ENCODE data around the gene MAP3K10.

DNA sequence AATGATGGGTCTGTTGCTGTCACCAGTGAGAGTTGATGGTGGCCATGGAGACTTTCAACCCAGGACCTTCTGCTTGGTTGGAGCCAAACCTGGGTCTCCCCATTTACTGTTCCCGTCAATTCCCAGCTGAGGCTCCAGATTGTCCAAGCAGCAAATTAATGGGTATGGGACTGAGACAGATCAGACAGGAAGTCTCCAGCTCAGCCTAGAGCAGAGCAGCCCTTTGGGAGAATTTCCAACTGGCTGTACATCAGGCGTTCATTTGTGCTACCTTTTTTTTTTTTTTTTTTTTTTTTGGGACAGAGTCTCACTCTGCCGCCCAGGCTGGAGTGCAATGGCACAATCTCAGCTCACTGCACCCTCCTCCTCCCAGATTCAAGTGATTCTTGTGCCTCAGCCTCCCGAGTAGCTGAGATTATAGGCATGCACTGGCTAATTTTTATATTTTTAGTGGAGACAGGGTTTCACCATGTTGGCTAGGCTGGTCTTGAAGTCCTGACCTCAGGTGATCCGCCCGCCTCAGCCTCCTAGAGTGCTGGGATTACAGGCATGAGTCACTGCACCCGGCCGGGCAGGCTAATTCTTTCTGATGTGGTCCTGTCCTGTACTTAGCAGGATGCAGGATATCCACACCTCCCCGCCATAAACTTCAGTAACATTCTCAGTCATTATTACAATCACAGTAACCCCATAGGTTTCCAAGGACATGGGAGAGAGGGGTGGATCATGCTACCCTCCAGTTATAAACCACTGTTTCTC lies 9.3 kb downstream of the MAP3K10 start:
- TF ChIP-seq, protein P1, sequence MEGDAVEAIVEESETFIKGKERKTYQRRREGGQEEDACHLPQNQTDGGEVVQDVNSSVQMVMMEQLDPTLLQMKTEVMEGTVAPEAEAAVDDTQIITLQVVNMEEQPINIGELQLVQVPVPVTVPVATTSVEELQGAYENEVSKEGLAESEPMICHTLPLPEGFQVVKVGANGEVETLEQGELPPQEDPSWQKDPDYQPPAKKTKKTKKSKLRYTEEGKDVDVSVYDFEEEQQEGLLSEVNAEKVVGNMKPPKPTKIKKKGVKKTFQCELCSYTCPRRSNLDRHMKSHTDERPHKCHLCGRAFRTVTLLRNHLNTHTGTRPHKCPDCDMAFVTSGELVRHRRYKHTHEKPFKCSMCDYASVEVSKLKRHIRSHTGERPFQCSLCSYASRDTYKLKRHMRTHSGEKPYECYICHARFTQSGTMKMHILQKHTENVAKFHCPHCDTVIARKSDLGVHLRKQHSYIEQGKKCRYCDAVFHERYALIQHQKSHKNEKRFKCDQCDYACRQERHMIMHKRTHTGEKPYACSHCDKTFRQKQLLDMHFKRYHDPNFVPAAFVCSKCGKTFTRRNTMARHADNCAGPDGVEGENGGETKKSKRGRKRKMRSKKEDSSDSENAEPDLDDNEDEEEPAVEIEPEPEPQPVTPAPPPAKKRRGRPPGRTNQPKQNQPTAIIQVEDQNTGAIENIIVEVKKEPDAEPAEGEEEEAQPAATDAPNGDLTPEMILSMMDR (IDR thresholded peaks at IDR 0.05; ENCODE audit: poor library complexity, severe bottlenecking) = no peak
- no peak for TF ChIP-seq RAD21 (conservative IDR thresholded peaks at IDR 0.05)
- no peak for TF ChIP-seq EZH2 (IDR thresholded peaks at IDR 0.05; ENCODE audit: borderline replicate concordance, insufficient read depth, low read length, poor library complexity, severe bottlenecking)
- no peak for TF ChIP-seq POLR2AphosphoS5 (IDR thresholded peaks at IDR 0.05)
- TF ChIP-seq MXI1 (conservative IDR thresholded peaks at IDR 0.05; ENCODE audit: poor library complexity, severe bottlenecking) = no peak
- TF ChIP-seq SMC3 (conservative IDR thresholded peaks at IDR 0.05; ENCODE audit: poor library complexity) = no peak
- no peak for TF ChIP-seq EP300 (conservative IDR thresholded peaks at IDR 0.05; ENCODE audit: poor library complexity, severe bottlenecking)
- no peak for TF ChIP-seq TAF1 (IDR thresholded peaks at IDR 0.05; ENCODE audit: low read depth)

Data from neural cell (in vitro differentiated cells).